Erythroblast (primary cell): ENCODE data around the gene GRM8.

ENCODE experiments used
- GATA1 ChIP-seq: IDR thresholded peaks from 2 replicates; pipeline ENCODE4 v1.6.1; 2011; ENCODE audit warnings: low read depth, mild to moderate bottlenecking, control low read depth, low read length, moderate library complexity
- POLR2A ChIP-seq: IDR thresholded peaks from 2 replicates; pipeline ENCODE4 v1.6.1; 2011; ENCODE audit warnings: mild to moderate bottlenecking, low read length

DNA sequence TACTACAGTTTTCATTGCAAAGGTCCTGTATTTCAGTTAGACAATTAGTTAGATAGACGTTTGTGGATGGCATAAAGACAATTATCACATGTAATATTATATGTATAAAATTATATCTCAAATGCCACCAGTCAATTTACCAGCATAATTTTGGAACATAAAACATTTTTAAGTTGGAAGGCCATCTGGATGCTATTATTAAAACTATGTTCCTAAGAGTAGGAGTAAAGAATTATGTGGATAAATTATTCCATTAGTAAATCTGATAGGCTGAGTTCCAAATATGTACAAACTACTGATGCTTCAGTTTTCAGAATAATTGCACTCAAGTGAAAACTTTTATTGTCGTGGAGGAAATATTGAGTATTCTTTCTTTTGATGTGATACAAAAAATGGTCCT lies 790.3 kb downstream of the GRM8 start:
- TF ChIP-seq POLR2A (no peak), GATA1 (no peak)
